ENCODE results near the gene RSKR.

DNA sequence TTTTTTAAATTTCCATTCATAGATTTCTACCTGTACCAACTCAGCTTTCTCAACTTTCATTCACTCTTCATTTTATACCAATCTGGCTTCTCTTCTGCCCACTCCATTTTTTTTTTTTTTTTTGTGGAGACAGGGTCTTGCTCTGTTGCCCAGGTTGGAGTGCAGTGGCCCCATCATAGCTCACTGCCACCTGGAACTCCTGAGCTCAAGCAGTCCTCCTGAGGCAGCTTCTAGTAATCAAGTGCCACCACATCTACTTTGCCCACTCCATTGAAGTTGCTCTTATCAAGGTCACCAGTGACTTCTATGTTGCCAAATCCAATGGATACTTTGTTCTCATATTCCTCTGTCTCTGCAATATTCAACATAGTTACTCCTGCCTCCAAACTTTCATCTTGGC lies 49.7 kb upstream of the RSKR start:
- TF ChIP-seq POLR2A (IDR thresholded peaks at IDR 0.05; ENCODE audit: low read depth, low read length) = no peak
- TF ChIP-seq, protein P1, sequence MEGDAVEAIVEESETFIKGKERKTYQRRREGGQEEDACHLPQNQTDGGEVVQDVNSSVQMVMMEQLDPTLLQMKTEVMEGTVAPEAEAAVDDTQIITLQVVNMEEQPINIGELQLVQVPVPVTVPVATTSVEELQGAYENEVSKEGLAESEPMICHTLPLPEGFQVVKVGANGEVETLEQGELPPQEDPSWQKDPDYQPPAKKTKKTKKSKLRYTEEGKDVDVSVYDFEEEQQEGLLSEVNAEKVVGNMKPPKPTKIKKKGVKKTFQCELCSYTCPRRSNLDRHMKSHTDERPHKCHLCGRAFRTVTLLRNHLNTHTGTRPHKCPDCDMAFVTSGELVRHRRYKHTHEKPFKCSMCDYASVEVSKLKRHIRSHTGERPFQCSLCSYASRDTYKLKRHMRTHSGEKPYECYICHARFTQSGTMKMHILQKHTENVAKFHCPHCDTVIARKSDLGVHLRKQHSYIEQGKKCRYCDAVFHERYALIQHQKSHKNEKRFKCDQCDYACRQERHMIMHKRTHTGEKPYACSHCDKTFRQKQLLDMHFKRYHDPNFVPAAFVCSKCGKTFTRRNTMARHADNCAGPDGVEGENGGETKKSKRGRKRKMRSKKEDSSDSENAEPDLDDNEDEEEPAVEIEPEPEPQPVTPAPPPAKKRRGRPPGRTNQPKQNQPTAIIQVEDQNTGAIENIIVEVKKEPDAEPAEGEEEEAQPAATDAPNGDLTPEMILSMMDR (conservative IDR thresholded peaks at IDR 0.05; ENCODE audit: low read depth, low read length) = no peak
- TF ChIP-seq RFX5 (IDR thresholded peaks at IDR 0.05; ENCODE audit: low read depth, low read length) = no peak
- TF ChIP-seq RAD21 (IDR thresholded peaks at IDR 0.05; ENCODE audit: low read length) = no peak
